ENCODE results near the gene MAGEL2. TPM values are rescaled to one million over a fixed set of nuclear protein-coding genes. Genes with fewer than 3 reads are reported as not detected.

MAGEL2 gene
- under 1 TPM; under 0.01 TPM for total RNA-seq

GRCh38 chr15:23647421-23648370 is at the start of gene MAGEL2:
TSS of gene MAGEL2 (minus strand) at chr15:23647867. CDS start at chr15:23647742, 125 bp downstream.

DNA sequence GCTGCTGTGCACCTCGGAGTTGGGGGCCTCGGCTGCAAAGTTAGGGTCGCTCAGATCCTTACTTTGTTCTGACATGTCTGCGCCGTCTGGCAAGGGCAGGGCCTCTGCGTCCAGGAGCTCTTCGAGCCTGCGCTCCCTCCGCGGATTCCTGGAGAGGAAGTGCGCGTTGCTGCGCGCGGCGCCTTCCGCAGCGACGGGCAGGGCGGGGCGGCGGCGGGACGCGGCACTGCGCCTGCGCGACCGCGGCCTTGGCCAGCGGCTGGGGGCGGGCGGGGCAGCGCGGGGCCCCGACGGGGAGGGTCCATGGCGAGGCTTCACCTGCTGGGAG is 39.4 kb upstream of the MAGEL2 start, which contains the start of gene NDN:
Gene NDN, minus strand, starts transcription at position 163 of the 328 bp plus-strand sequence. Its CDS starts 88 bp downstream, at position 75.

Other genes starting within 250 kb of the MAGEL2 start
- not detected for gene GOLGA6L2, start 200.6 kb downstream of the MAGEL2 start, total RNA-seq
- 1 to 10 TPM in 1 of 2 donors, under 1 TPM in 1; 0.34 to 7.0 TPM for gene MKRN3, start 82.2 kb downstream of the MAGEL2 start, total RNA-seq
- 10 to 100 TPM; 53.9 to 72.6 TPM for gene NDN, start 39.4 kb upstream of the MAGEL2 start, total RNA-seq

All from melanocyte of skin (primary cell).